GM04503 (cell line): ENCODE measurements around the gene RPL35.

Experiments
- DNase-seq: peaks from one replicate; pipeline ENCODE4 v3.0.0-alpha.2; 2012; ENCODE audit warnings: low read depth

Gene RPL35

DNA sequence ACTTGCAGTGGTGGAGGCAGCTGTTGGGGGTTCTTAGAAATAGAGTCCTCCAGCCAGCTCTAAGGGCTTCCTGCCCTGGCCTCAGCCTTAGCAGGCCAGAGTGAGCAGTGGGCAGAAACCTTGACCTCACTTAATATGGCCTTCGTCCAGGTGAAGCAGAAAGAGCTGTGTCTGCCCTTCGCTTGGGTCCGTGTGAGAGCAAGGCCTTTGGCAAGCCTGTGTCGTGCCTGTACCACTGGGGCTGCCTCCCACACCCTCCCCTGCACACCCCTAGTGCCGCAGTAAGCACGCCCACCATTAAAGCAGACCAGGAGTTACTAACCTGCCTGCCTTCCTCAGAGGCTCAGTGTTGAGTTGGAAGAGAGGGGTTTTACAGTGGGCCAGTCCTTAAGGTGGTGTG lies 13.7 kb upstream of the RPL35 start:
- no peak for DNase-seq

GRCh38 chr9:124873664-124874063 lies 11.9 kb upstream of the RPL35 start:
- DNase-seq = no peak

DNA sequence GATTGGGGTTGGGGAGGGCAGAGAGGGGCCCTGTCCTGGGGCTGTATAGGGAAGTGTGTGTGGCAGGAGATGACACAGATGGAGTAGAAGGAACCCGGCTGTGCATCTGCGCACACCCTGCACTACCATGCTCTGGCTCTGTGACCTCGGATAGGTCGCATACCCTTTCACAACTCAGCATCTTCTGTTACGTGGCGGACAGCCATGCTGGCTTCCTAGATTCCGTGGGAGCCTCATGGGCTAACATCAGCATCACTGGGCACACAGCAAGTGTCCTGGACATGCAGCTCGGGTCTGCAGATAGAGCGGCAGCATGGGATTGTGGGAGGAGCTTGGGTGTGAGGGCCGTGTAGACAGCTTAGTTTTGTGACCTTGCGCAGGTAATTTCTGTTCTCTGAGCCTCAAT lies 9.4 kb upstream of the RPL35 start:
- DNase-seq = no peak

GRCh38 chr9:124870723-124871122 lies 9.0 kb upstream of the RPL35 start:
- no peak for DNase-seq

GRCh38 chr9:124869986-124870560 lies 8.3 kb upstream of the RPL35 start:
- no peak for DNase-seq

DNA sequence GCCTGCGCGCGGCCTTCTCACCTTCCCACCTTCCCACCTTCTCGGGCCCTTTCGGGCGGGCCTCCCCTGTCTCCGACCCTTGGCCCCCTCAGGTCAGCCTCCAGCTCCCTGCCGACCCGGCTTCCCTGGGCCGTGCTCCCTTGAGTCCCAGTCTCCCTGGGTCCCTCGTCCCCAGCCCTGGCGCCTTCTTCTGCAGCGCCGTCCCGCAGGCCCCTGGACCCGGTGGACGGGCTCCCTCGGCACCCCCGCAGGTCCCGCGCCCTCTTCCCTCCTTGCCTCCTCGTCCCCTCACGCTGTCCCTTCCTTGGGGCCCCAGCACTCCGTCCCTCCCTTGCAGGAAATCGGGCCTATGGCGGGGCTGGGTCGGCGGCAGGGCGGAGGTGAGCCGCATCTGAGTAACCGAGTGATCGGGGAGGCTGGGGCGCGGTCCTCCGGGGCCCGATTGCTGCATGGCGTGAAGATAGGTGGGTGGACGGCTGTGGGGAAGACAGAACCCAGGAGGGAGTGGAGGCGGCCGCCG lies 7.8 kb upstream of the RPL35 start:
- DNase-seq = no peak

- peak; percentile 34 for DNase-seq
Measured at GRCh38 chr9:124868511-124869465, 7.0 kb upstream of the RPL35 start.

DNA sequence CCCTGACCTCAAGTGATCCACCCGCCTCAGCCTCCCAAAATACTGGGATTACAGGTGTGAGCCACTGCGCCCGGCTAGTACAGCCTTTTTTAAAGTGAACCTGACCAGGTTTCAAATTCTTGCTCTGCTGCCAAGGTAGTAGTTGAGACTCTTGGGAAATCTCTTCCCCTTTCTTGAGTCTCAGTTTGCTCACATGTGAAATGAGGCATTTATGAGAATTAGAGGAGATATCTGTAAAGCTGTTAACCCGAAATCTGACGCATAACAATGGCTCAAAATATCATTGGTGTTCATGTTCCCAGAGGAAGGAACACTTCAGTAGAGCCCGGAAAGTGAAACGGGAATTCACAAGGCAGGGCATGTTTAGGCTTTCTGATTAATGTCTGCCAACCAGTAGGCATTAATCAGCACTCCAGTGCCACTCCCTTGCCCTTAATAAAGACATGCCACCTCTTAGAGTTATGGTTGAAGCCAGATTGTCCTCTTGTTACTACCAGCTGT lies 1.7 kb upstream of the RPL35 start:
- no peak for DNase-seq

GRCh38 chr9:124860582-124861341 lies 995 bp downstream of the RPL35 start:
- no peak for DNase-seq

DNA sequence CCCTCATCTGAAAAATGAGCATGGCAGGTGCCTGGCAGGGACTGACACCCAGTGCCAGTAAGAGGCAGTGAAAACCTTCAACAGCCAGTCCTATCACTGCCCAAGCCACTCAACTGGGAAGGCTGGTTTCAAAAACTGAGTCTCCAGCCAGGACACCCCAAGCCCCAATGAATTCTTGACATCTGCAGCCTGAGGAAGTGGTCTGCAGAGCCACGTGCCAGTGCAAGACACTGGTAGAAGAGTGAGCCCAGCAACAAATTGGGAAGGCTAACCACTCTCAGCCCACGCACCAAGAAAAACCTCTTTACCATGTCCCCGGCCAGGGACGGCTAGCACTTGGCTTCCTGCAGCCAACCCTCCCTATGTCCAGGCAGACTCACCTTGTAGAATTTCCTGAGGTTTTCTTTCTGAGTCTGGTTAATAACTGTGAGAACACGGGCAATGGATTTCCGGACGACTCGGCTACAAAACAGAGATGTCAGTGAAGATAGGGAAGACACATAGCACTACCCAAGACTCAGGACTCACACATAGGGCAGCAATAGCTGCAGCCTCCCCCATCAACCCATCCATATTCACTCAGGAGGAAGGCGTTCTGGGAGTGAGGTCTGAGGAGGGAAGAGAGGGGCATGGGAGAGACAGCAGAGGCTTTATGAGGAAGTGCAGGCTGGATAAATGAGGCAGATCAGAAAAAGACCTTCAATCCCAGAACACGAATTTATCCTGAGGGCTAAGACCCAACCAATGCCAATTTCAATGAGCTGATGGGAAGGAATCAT lies 1.8 kb downstream of the RPL35 start:
- no peak for DNase-seq

GRCh38 chr9:124858330-124859046 lies 3.3 kb downstream of the RPL35 start:
- DNase-seq = no peak

- DNase-seq = no peak
Measured at GRCh38 chr9:124857533-124858162, 4.1 kb downstream of the RPL35 start.

DNA sequence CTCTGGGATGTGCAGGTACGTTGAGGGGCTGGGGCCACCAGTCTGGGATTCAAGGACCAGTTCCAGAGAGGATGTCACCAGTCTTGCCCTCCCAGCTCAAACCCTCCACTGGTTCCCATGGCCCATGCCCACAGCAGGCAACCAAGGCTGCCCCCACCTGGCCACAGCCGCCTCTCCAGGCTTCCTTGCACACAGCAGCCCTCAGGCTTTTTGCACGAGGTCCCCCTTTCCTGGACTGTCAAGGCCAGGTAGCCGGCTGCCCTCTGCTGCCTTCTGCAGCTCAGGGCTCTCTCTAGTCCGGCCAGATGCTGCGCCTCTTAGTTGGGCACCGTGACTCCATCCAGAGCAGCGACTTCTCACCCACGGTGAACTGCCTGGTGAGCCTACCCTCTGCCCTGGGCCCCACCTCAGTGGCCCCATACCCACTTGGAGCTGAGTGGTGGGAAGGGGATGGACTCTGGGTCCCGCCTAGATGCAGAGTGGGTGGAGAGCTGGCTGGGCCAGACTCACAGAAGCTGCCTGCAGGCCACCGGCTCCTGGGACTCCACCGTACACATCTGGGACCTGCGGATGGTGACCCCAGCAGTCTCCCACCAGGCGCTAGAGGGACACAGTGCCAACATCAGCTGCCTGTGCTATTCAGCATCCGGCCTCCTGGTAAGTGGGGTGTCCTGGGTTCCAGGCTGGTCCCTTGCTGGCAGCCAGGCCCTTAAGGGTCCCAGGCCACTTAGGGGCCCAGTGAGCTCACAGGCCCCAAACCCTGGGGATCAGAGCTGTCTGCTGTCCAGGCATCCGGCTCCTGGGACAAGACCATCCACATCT lies 5.6 kb downstream of the RPL35 start:
- DNase-seq = no peak

GRCh38 chr9:124855566-124855943 lies 6.2 kb downstream of the RPL35 start:
- no peak for DNase-seq

DNA sequence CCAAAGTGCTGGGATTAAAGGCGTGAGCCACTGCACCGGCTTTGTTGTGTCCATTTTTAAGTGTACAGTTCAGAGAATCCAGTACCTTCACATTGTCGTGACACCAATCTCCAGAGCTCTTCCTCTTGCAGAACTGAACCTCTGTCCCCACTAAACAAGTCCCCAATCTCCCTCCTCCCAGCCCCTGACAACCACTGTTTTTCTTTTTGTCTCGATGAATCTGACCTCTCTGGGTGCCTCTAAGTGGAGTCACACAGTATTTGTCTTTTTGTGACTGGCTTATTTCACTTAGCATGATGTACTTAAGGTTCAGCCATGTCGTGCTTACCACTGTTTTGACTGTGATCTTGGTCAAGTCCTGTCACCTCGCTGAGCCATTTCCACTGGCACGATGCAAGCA lies 6.9 kb downstream of the RPL35 start:
- DNase-seq = no peak

GRCh38 chr9:124854161-124854560 lies 7.6 kb downstream of the RPL35 start:
- no peak for DNase-seq

GRCh38 chr9:124853605-124854143 lies 8.1 kb downstream of the RPL35 start:
- no peak for DNase-seq

- DNase-seq = no peak
Measured at GRCh38 chr9:124852829-124853531, 8.8 kb downstream of the RPL35 start, which contains the start of gene WDR38. WDR38 (plus strand) TSS chr9:124853460; CDS start chr9:124853532, 72 bp downstream.
